Heart left ventricle (tissue), 13 donors: ENCODE data around the gene ARHGAP5.

Experiments used
- CTCF ChIP-seq, 12 donors: fragments of 200-600 bp; sonication (generic) in 4 of 12; IDR thresholded peaks; one replicate each; pipeline versions ENCODE4 v1.5.0 to v1.8.0; 2018 to 2022; ENCODE audit warnings: antibody characterized with exemption in 12 of 12, mild to moderate bottlenecking in 5 of 12
- POLR2A ChIP-seq, 2 donors: fragments of 450-650 bp; IDR thresholded peaks; one replicate each; pipeline ENCODE4 v1.6.1; 2017; ENCODE audit warnings: antibody characterized with exemption in 2 of 2, mild to moderate bottlenecking in 2 of 2, moderate library complexity in 2 of 2
- donor health status: ischemic (EF 13 %, LVEDD 7.1; RV severe dilation, severe dysfunction).
- donor health status: DM: no; HTN: yes; CAD: no.
- donor health status: DM: no; HTN: no; CAD: no.
- donor health status: ischemic (EF 25% LVEDD 6.9; RV normal size, moderate dysfunction).
- donor health status: ischemic (EF 25% LVEDD 5.7; RV mildly dilated, moderate dysfunction).
- donor health status: ischemic (EF 35%, LVEDD 5.7; RV mildly dilated, moderate dysfunction).
- donor health status: nonischemic (EF 11% LVEDD 7.7; RV severe dilation, severe dysfunction).
- donor health status: DM: yes; HTN: yes; CAD: no.
- donor health status: PGD.
- donor health status: ischemic (EF 29% LVEDD 5.4; RV normal size, mild dysfunction).
- donor health status: nonischemic (EF 23%, LVEDD 6.1; RV moderate dilation, normal function).

- TF ChIP-seq CTCF (IDR thresholded peaks at IDR 0.05) (no peak), POLR2A (IDR thresholded peaks at IDR 0.05) (no peak)
These were observed 10.8 kb downstream of the ARHGAP5 start for GRCh38 chr14:32087907-32088306.
